Stimulated activated naive CD8-positive, alpha-beta T cell treated with anti-CD3 and anti-CD28 coated beads, Interleukin-15, Interleukin-2, amounts not matched to agents 100 U/mL and 50 U/mL, for 24 hours (primary cell): Measurements from ENCODE around the gene SEC22A.
"Not testable (repeated sequence)": the region's sequence is repeated elsewhere in the genome, so short reads cannot be mapped to it uniquely, and the experiment has no call there.

Experiments
- ATAC-seq: fragments of 150-1000 bp; cut with Tn5 transposase; one replicate; pipeline ENCODE4 v1.10.0; 2021
- DNase-seq: peaks from one replicate; pipeline ENCODE4 v3.0.0; 2021

Gene SEC22A

DNA sequence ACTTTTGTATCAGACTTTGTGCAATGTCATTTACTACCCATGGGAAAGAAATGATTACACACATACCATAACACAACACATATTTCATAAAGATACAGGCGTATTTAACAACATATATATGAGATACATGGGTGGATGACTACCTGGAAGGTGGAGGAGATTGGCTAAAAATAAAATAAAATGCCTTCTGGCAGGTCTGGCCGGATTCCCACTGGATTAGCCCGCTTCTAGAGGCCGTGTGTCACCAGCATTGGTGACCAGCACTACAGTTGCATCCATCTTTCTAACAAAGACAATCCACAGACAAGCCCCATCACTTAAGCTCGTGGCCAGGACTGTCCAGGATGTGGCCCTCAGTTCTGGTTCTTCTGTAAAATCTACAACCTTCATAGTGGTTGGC is 21.0 kb upstream of the SEC22A start:
- DNase-seq: no peak
- ATAC-seq: no peak

- DNase-seq (no peak), ATAC-seq (no peak)
Measured at GRCh38 chr3:123186695-123187094, 15.0 kb upstream of the SEC22A start.

GRCh38 chr3:123188058-123188457 is 13.7 kb upstream of the SEC22A start:
- DNase-seq (no peak), ATAC-seq (no peak)

DNA sequence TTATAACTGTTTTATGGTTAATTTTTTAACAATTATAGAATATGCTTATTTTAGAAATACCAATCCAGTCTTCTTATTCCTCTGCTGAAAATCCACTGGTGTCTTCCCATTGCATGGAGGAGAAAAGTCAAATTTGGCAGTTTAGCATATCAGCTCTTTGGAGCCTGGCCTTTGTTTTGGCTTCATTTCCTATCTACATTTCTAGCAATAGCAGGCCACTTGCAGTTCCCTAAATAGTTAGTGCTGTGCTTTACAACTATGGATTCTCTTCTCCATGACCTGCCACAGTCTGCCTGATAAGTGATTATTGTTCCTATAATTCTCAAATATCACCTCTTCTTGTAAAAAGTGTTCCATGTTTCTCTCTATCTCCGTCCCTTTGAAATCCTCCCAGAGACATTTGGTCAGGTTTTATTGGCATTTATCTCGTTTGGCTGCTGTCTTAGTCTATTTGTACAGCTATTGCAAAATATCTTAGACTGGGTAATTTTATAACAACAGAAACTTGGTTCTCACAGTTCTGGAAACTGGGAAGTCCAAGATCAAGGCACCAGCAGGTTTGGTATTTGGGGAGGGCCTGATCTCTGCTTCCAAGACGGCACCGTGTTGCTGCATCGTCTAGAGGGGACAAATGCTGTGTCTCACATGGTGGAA is 8.2 kb upstream of the SEC22A start:
- DNase-seq: no peak
- no peak for ATAC-seq

DNA sequence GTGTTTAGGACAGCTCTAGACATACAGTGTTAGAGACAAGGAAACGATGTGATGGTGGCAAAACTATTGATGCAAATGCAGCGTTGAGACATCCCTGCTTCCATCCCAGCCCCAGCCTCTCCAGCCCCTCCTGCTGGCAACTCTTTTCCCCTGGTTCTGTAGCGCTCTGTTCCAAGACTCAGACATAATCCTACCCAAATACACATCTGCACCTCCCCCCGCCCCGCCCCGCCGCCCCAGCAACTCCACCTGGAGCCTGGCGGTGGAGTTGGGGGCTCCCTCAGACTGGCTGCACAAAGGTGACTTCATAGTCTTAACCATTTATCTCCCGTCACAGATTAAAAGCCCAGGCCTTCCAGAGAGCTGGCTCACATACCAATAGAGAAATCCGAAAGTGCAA is 7.2 kb upstream of the SEC22A start:
- ATAC-seq (no peak), DNase-seq (no peak)

- ATAC-seq (no peak), DNase-seq (no peak)
Measured at GRCh38 chr3:123198372-123198771, 3.4 kb upstream of the SEC22A start.

GRCh38 chr3:123201223-123201556 is 553 bp upstream of the SEC22A start:
- no peak for DNase-seq
- ATAC-seq: no peak

- ATAC-seq (no peak), DNase-seq (no peak)
Measured at GRCh38 chr3:123202451-123202850, 708 bp downstream of the SEC22A start.

DNA sequence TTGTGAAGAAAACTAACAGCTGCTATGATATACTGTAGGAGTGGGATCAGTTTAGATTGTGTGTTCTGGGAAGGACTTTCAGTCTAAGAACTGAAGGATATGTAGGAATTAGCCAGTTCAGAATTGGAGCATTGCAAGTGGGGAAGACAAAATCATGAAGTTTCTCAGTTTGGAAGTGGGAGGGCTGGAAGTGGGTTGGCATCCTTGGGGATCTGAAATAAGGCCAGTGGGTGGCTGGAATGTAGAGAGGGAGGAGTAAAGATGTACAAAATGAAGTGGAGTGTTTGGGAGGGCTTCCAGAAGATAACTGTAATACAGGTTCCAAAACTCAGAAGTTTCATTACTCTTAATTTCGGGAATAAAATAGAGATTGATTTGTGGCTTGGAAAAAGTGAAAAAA is 17.2 kb downstream of the SEC22A start:
- ATAC-seq (no peak), DNase-seq (no peak)

DNA sequence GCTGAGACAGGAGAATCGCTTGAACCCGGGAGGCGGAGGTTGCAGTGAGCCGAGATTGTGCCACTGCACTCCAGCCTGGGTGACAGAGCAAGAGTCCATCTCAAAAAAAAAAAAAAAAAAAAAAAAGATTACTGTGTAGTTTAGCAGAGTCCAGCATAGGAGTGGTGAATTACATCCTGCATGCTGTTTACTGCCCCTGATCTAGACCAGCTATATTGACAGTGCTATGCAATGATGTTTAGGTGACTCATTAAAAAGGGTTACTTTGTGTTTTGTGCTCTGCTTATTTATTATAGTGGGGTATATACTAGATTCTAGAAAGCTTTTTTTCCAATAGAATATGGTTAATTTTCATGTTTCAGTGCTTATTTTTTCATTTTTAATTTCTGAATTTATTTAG is 19.6 kb downstream of the SEC22A start:
- not testable (repeated sequence) for DNase-seq, ATAC-seq

- no peak for ATAC-seq
- no peak for DNase-seq
Measured at GRCh38 chr3:123225016-123225415, 23.3 kb downstream of the SEC22A start.

DNA sequence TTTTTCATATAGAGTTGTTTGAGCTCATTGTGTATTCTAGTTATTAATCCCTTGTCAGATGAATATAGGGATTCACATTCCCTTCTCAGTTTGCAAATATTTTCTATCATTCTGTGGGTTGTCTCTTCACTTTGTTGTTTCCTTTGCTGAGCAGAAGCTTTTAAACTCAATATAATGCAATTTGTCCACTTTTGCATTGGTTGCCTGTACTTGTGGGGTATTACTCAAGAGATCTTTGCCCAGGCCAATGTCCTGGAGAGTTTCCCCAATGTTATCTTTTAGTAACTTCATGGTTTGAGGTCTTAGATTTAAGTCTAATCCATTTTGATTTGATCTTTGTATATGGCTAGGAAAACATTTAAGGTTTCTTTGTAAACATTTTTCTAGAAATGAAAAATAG is 24.8 kb downstream of the SEC22A start:
- ATAC-seq: no peak
- DNase-seq: no peak

- ATAC-seq (no peak), DNase-seq (no peak)
Measured at GRCh38 chr3:123229145-123229544, 27.4 kb downstream of the SEC22A start.

- ATAC-seq (no peak), DNase-seq (no peak)
Measured at GRCh38 chr3:123236902-123237301, 35.2 kb downstream of the SEC22A start.

GRCh38 chr3:123239186-123239585 is 37.4 kb downstream of the SEC22A start:
- ATAC-seq, DNase-seq: not testable (repeated sequence)

DNA sequence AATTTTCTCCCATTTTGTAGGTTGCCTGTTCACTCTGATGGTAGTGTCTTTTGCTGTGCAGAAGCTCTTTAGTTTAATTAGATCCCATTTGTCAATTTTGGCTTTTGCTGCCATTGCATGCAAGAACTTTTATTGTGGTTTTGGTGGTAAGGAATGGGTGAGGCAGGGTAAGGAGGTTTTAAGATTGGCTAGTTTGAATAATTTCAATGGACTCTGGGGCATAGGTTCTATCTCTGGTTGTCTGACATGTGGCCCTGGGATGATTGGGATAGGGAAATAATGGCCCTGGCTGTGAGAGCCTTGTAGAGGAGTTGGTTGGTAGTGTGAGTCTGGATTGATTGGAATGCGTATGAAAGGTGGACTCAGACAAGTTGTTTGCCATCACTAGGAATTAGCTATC is 38.0 kb downstream of the SEC22A start:
- ATAC-seq: no peak
- no peak for DNase-seq

DNA sequence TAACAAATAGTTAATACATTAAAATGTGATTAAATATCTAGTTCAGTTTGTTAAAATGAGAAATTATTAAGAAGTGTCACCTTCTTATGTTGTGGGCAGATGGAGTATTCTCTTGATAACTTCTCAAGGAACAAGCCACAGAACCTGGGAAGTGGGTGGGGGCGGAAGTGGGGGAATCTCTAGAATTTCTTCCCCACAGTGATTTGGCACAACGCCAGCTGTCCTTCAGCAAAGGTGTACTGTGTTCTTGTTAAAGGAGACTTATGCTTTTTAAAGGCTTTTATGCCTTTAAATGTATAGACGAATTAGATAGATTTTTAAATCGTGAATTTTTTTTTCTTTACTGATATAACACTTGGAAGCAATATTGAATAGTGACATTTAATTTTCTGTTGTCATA is 42.4 kb downstream of the SEC22A start:
- DNase-seq (peak; percentile 9), ATAC-seq (no peak)

DNA sequence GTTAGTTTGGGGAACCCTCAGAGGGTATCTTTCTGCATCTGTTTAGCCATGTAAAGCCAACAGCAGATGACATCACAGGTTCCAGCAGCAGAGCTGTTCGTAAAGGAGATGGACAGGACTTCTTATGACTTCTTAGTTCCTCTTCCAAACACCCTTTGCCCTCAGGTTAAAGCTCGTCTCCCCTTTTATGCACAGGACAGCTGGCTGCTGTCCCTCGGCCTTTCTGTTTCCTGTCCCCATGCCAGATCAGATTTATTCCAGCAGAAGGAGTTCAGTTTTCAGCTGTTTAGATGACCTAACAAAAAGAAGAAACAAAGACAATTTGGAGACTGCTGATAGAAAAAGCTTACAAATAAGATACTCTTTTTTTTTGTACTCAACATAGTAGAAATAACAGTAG is 45.1 kb downstream of the SEC22A start:
- DNase-seq (no peak), ATAC-seq (no peak)

DNA sequence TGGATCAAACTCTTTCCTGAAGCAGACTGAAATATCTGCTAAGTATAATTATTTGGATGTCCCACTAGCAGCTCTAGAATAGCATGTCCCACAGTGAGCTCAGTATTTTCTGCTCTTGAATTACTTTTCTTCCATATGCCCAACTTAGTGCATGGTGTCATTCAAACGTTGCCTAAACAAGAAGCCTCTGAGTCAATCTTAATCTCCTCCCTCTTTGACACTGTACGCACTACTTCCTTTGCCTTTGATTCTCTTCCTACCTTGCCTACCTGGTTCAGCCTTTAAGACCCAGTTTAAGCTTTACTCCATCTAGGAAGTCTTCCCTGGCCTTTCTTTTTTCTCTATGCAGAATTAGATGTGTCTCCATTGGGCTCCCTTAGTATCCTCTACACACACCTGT is 54.5 kb downstream of the SEC22A start:
- DNase-seq (no peak), ATAC-seq (no peak)

DNA sequence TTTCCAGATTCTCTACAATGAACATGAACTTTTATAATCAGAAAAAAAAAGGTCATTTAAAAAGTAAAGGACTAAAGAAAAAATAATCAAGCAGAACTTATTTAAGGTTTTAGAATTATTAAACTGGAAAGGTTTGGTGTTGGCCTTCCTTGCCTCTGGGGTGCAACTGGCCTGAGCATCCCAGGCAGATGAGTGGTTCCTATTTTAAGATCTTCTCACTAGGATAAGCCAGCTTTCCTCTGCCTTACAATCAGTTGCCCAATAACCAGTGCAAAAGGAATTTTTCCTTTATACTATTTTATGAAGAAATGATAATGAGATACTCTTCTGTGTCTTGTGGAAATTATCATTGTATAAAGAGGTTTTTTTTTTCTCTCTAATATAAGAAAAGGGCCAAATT is 56.6 kb downstream of the SEC22A start:
- DNase-seq (no peak), ATAC-seq (no peak)

DNA sequence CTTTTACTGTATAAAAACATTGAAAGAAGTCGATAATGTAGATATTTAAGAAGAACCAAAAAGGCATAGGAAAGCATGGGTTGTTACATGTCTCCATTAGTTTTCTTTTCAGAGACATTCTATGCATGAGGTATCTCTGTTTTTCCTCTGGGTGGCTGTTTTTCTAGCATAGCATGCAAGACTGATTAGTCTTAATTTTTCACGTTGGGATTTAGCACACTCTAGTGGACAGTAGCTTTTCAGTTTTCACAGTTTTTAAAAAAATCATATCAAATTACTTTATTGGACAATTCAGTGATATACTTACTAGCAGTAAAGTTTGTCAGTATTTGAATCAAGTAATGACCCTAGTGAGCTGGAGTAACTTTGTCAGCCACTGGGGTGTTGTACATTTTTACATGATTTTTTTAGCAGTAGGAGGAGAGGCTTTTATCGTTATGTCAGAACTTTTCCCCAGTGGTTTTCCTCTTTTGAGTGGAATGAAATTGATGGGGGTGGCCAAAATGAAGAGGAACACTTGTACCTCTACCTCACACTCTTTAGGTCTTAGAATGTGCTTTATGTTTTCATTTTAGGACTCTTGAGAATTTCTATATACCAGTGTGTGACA is 57.2 kb downstream of the SEC22A start:
- DNase-seq (no peak), ATAC-seq (peak; percentile 23)

DNA sequence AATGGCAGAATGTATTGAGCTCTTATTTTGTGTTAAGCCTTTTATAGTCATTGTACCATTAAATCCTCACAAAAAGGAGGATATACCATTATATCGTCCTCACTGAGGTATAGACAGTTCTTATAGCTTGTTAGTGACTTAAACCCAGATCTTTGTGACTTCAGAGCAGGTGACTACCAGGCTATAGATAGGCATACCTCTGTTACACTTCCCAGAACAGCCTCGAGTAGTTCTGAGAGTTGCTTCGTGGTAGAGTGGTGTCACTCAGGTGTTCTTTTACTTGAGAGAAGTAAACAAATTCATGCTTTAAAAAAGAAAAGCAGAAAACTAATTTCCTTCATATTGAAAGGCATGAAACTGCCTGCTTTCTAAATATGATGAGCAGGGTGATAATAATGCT is 59.9 kb downstream of the SEC22A start:
- ATAC-seq (no peak), DNase-seq (no peak)

DNA sequence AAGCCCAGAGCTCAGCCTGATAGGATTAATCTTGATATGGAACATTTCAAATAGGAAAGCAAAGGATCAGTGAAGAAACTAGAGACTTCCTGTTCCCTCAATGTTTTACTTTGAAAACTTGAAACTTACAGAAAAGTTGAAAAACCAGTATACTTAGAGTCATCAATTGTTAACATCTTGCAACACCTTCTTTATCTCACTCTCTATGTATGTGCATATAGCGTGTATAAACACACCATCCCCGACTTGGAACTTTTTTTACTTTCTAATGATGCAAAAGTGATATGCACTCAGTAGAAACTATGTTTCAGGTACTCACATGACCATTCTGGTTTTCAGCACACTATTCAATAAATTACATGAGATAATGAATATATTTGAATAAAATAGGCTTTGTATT is 60.5 kb downstream of the SEC22A start:
- no peak for ATAC-seq
- no peak for DNase-seq

DNA sequence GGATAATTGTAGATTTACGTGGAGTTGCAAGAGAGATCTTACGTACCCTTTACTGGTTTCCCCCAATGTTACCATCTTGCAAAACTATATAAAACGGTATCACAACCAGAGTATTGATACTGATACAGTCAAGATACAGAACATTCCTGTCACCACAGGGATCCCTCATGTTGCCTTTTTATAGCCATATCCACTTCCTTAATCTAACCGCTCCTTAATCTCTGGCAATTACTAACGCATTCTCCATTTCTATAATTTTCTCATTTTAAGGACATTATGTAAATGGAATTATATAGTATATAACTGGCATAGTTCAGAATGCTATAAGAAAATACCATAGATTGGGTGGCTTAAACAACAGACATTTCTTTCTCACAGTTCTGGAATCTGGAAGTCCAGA is 61.1 kb downstream of the SEC22A start:
- ATAC-seq (no peak), DNase-seq (no peak)

- DNase-seq (no peak), ATAC-seq (no peak)
Measured at GRCh38 chr3:123263941-123264340, 62.2 kb downstream of the SEC22A start.
